ENCODE measurements around the gene NUDC. TPM values are rescaled to one million over a fixed set of nuclear protein-coding genes. Genes with fewer than 3 reads are reported as not detected.

The NUDC gene
- total and polyA plus RNA-seq, 9 of the 15 experiments (the other 6 are each of a cell fraction or from before 2014, with no cell fraction given) = 9.8 to 234 (median 149) TPM

DNA sequence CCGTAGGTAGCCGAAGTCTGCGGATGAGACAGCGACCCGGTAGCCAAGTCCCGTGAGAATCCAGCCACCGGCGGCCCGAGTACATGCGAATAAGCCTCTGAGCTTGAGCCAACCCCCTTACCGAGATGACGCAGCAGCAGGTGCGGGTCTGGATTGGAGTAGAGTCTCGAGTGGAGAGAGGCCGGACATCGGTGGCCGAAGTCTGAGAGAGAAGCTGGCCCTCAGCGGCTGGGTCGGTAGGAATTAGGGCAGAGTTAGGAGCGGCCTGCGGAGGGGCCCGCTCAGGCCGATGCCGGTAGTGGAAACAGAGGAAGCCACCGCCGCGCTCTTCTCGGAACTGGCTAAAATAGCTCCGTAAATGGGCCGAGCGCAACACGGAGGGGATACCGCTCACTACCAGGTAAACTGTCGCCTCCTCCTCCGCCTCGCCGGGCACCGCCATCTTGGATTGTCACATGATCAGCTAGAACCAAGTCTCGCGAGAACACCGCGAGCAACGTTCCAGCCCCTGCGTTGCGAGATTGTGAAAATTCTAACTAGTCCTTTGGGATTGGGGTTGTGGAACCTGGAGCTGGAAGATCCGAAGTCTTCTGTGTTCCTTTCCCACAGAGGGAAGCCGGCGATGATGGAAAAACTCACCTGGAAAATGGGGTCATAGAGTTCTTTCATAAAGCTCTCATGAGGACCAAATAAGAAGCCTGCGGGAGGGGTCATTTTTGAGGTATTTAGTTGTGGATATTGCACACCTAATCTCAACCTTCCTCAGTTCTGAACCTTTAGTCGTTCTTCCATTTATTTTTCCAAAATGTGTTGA lies 21.3 kb upstream of the NUDC start, which contains the start of gene GPATCH3 (continued):
- TF ChIP-seq TCFL5 (CRISPR knock-in tag; conservative IDR thresholded peaks at IDR 0.05) = no peak; the same call in 1 of the 2 replicates
- no peak for TF ChIP-seq HSF4 (CRISPR knock-in tag; IDR thresholded peaks at IDR 0.05; ENCODE audit: borderline replicate concordance)
- peak in 1 of 2 experiments; percentile 14; a peak in 1 of 4 replicates for TF ChIP-seq CSDE1 (IDR thresholded peaks at IDR 0.05)
- no peak for TF ChIP-seq ZNF584 (CRISPR knock-in tag; IDR thresholded peaks at IDR 0.05; ENCODE audit: low read depth)
- TF ChIP-seq ZNF347 (CRISPR knock-in tag; IDR thresholded peaks at IDR 0.05; ENCODE audit: low read depth) = no peak
- no peak for TF ChIP-seq TFAM (CRISPR knock-in tag; conservative IDR thresholded peaks at IDR 0.05)
- TF ChIP-seq, protein P1, sequence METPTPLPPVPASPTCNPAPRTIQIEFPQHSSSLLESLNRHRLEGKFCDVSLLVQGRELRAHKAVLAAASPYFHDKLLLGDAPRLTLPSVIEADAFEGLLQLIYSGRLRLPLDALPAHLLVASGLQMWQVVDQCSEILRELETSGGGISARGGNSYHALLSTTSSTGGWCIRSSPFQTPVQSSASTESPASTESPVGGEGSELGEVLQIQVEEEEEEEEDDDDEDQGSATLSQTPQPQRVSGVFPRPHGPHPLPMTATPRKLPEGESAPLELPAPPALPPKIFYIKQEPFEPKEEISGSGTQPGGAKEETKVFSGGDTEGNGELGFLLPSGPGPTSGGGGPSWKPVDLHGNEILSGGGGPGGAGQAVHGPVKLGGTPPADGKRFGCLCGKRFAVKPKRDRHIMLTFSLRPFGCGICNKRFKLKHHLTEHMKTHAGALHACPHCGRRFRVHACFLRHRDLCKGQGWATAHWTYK (CRISPR knock-in tag; IDR thresholded peaks at IDR 0.05) = peak; percentile 7; the same call in 1 of the 2 replicates
- peak; percentile 56 for TF ChIP-seq CREB1 (IDR thresholded peaks at IDR 0.05)
- TF ChIP-seq CREB1 (CRISPR knock-in tag; IDR thresholded peaks at IDR 0.05) = no peak
- TF ChIP-seq TCF7L2 (IDR thresholded peaks at IDR 0.05; ENCODE audit: low read depth, low read length) = no peak
- peak; percentile 26; the same call in 1 of the 2 replicates for TF ChIP-seq ZNF316 (IDR thresholded peaks at IDR 0.05)
- TF ChIP-seq ZNF282 (CRISPR knock-in tag; IDR thresholded peaks at IDR 0.05) = no peak
- TF ChIP-seq TCF7 (IDR thresholded peaks at IDR 0.05; ENCODE audit: borderline replicate concordance) = 0 out of 2 replicates have a peak, but pooled peaks have one; percentile 52
- TF ChIP-seq ZNF121 (CRISPR knock-in tag; conservative IDR thresholded peaks at IDR 0.05) = no peak
- TF ChIP-seq HMG20A (CRISPR knock-in tag; conservative IDR thresholded peaks at IDR 0.05) = no peak
- no peak; the same call in 1 of the 2 replicates for TF ChIP-seq ZNF12 (CRISPR knock-in tag; IDR thresholded peaks at IDR 0.05)
- TF ChIP-seq TARDBP (IDR thresholded peaks at IDR 0.05) = no peak
- TF ChIP-seq GTF2A2 (tag; IDR thresholded peaks at IDR 0.05) = peak; percentile 17; the same call in 1 of the 2 replicates
- TF ChIP-seq ETV1 (tag; conservative IDR thresholded peaks at IDR 0.05; ENCODE audit: low read depth) = no peak
- TF ChIP-seq TBP (optimal IDR thresholded peaks at IDR 0.05; ENCODE audit: low read depth, low read length) = peak; percentile 97
- no peak for TF ChIP-seq WHSC1 (IDR thresholded peaks at IDR 0.05; ENCODE audit: low read length)
- peak; percentile 75 for TF ChIP-seq RNF2 (IDR thresholded peaks at IDR 0.05)
- peak; percentile 97 for TF ChIP-seq NFRKB (IDR thresholded peaks at IDR 0.05; ENCODE audit: low read depth)
- TF ChIP-seq CCNT2 (IDR thresholded peaks at IDR 0.05; ENCODE audit: borderline replicate concordance, extremely low read depth, insufficient read length, low read depth, low read length) = no peak
